ENCODE results near the gene HBM.
"Not testable (repeated sequence)": the region's sequence is repeated elsewhere in the genome, so short reads cannot be mapped to it uniquely, and the experiment has no call there.

DNA sequence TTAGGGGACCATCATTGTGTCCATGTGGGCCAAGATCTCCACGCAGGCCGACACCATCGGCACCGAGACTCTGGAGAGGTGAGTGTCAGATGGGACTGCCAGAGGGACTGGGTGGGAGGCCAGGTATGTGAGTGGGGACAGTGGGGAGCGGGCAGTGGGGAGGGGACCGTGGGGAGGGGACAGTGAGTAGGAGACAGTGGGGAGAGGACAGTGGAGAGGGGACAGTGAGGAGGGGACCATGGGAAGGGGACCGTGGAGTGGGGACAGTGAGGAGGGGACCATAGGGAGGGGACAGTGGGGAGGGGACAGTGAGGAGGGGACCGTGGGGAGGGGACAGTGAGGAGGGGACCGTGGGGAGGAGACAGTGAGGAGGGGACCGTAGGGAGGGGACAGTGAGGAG is 2.6 kb upstream of the HBM start:
- TF ChIP-seq, protein P1, sequence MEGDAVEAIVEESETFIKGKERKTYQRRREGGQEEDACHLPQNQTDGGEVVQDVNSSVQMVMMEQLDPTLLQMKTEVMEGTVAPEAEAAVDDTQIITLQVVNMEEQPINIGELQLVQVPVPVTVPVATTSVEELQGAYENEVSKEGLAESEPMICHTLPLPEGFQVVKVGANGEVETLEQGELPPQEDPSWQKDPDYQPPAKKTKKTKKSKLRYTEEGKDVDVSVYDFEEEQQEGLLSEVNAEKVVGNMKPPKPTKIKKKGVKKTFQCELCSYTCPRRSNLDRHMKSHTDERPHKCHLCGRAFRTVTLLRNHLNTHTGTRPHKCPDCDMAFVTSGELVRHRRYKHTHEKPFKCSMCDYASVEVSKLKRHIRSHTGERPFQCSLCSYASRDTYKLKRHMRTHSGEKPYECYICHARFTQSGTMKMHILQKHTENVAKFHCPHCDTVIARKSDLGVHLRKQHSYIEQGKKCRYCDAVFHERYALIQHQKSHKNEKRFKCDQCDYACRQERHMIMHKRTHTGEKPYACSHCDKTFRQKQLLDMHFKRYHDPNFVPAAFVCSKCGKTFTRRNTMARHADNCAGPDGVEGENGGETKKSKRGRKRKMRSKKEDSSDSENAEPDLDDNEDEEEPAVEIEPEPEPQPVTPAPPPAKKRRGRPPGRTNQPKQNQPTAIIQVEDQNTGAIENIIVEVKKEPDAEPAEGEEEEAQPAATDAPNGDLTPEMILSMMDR (IDR thresholded peaks at IDR 0.05) = not testable (repeated sequence)
- TF ChIP-seq POLR2A (IDR thresholded peaks at IDR 0.05) = not testable (repeated sequence)

Data from testis (tissue), 2 donors.